ENCODE data around the gene PNN.
A peak's percentile ranks its signal among the peaks of the same experiment; 100 is the strongest.
"Not testable (repeated sequence)": the region's sequence is repeated elsewhere in the genome, so short reads cannot be mapped to it uniquely, and the experiment has no call there.

Gene PNN

GRCh38 chr14:39174560-39175444, at the start of gene PNN:
Gene PNN, plus strand, starts transcription at chr14:39175254. Its CDS starts 26 bp downstream, at chr14:39175280.
- peak; percentile 86 to 93 (median 90) for DNase-seq

GRCh38 chr14:39137835-39138234, 37.2 kb upstream of the PNN start:
- not testable (repeated sequence) for DNase-seq

GRCh38 chr14:39138440-39138839, 36.6 kb upstream of the PNN start:
- DNase-seq, result no peak

- DNase-seq, result no peak
These were observed 34.9 kb upstream of the PNN start for GRCh38 chr14:39140170-39140569.

GRCh38 chr14:39141623-39142022, 33.4 kb upstream of the PNN start:
- not testable (repeated sequence) for DNase-seq

GRCh38 chr14:39143226-39143625, 31.8 kb upstream of the PNN start:
- not testable (repeated sequence) for DNase-seq

- no peak for DNase-seq
These were observed 29.6 kb upstream of the PNN start for GRCh38 chr14:39145266-39145966.

GRCh38 chr14:39154594-39155189, 20.4 kb upstream of the PNN start:
- DNase-seq, result no peak

- DNase-seq, result no peak
These were observed 17.6 kb upstream of the PNN start for GRCh38 chr14:39157491-39157890.

- DNase-seq, result no peak
These were observed 16.7 kb upstream of the PNN start for GRCh38 chr14:39158222-39158858.

GRCh38 chr14:39160494-39160893, 14.6 kb upstream of the PNN start:
- no peak for DNase-seq

- not testable (repeated sequence) for DNase-seq
These were observed 7.2 kb upstream of the PNN start for GRCh38 chr14:39167797-39168320.

- DNase-seq, result no peak
These were observed 6.5 kb upstream of the PNN start for GRCh38 chr14:39168591-39168990.

GRCh38 chr14:39169541-39169900, 5.5 kb upstream of the PNN start:
- no peak for DNase-seq

GRCh38 chr14:39173198-39173597, 1.9 kb upstream of the PNN start:
- DNase-seq, result no peak

GRCh38 chr14:39175445-39176262, 600 bp downstream of the PNN start:
- DNase-seq, result peak in 3 of 4 experiments; percentile 21 to 50 (median 38)

GRCh38 chr14:39176263-39177167, 1.5 kb downstream of the PNN start:
- DNase-seq, result no peak

GRCh38 chr14:39177168-39177545, 2.1 kb downstream of the PNN start:
- DNase-seq, result no peak

GRCh38 chr14:39179042-39179441, 4.0 kb downstream of the PNN start:
- DNase-seq, result no peak

GRCh38 chr14:39180553-39180952, 5.5 kb downstream of the PNN start:
- no peak for DNase-seq

Data from activated naive CD4-positive, alpha-beta T cell (primary cell).